ENCODE measurements around the gene GET3.

GET3 gene

GRCh38 chr19:12752056-12752781 is 14.9 kb downstream of the GET3 start:
- no peak for DNase-seq (ENCODE audit: low read depth, low spot score)

GRCh38 chr19:12754465-12755196 is 17.3 kb downstream of the GET3 start:
- DNase-seq (ENCODE audit: low read depth, low spot score) = peak; percentile 46

GRCh38 chr19:12756150-12756883 is 19.0 kb downstream of the GET3 start:
- no peak for DNase-seq (ENCODE audit: low read depth, low spot score)

GRCh38 chr19:12757544-12758274 is 20.4 kb downstream of the GET3 start:
- DNase-seq (ENCODE audit: low read depth, low spot score) = peak; percentile 98

- DNase-seq (ENCODE audit: low read depth, low spot score) = no peak
Observed at GRCh38 chr19:12759686-12760085, 22.4 kb downstream of the GET3 start.

- no peak for DNase-seq (ENCODE audit: low read depth, low spot score)
Observed at GRCh38 chr19:12763100-12763499, 25.8 kb downstream of the GET3 start.

- no peak for DNase-seq (ENCODE audit: low read depth, low spot score)
Observed at GRCh38 chr19:12764698-12765097, 27.4 kb downstream of the GET3 start.

GRCh38 chr19:12766051-12766521 is 28.8 kb downstream of the GET3 start:
- peak; percentile 93 for DNase-seq (ENCODE audit: low read depth, low spot score)

- no peak for DNase-seq (ENCODE audit: low read depth, low spot score)
Observed at GRCh38 chr19:12767150-12767549, 29.9 kb downstream of the GET3 start.

GRCh38 chr19:12767666-12768065 is 30.4 kb downstream of the GET3 start:
- no peak for DNase-seq (ENCODE audit: low read depth, low spot score)

- peak; percentile 83 for DNase-seq (ENCODE audit: low read depth, low spot score)
Observed at GRCh38 chr19:12769689-12770088, 32.4 kb downstream of the GET3 start.

GRCh38 chr19:12770922-12771321 is 33.6 kb downstream of the GET3 start:
- DNase-seq (ENCODE audit: low read depth, low spot score) = no peak

GRCh38 chr19:12772323-12772722 is 35.0 kb downstream of the GET3 start:
- no peak for DNase-seq (ENCODE audit: low read depth, low spot score)

GRCh38 chr19:12773571-12773970 is 36.3 kb downstream of the GET3 start:
- DNase-seq (ENCODE audit: low read depth, low spot score) = no peak

GRCh38 chr19:12774588-12775555 is 37.6 kb downstream of the GET3 start, which contains the start of gene HOOK2:
TSS of gene HOOK2 (minus strand) at chr19:12775552. CDS start at chr19:12775449, 103 bp downstream.
- peak; percentile 89 for DNase-seq (ENCODE audit: low read depth, low spot score)

GRCh38 chr19:12777217-12778016 is 40.1 kb downstream of the GET3 start:
- DNase-seq (ENCODE audit: low read depth, low spot score) = peak; percentile 84

GRCh38 chr19:12778017-12778904 is 41.0 kb downstream of the GET3 start:
- DNase-seq (ENCODE audit: low read depth, low spot score) = peak; percentile 57

GRCh38 chr19:12778905-12779161 is 41.5 kb downstream of the GET3 start:
- DNase-seq (ENCODE audit: low read depth, low spot score) = no peak
